ENCODE measurements around the gene ARHGEF28.

ARHGEF28 gene

GRCh38 chr5:73647721-73648120 is 21.7 kb downstream of the ARHGEF28 start:
- Histone ChIP-seq H3K4me3 (replicated peaks; ENCODE audit: insufficient read depth, low read length) (no peak overlapping the region), H3K27me3 (ENCODE audit: insufficient read depth, poor library complexity, severe bottlenecking) (no peaks in the 10 kb centered on the region), H3K27ac (replicated peaks) (no peak overlapping the region)
- DNase-seq (ENCODE audit: low read depth in 1 of 2, low spot score in 1 of 2): no peak
- TF ChIP-seq GABPA (IDR thresholded peaks at IDR 0.05; ENCODE audit: low read depth) (no peak), CTCF (IDR thresholded peaks at IDR 0.05; ENCODE audit: insufficient read depth, low read length) (no peak), SPI1 (IDR thresholded peaks at IDR 0.05; ENCODE audit: borderline replicate concordance, low read depth) (no peak), POLR2AphosphoS5 (IDR thresholded peaks at IDR 0.05; ENCODE audit: low read depth) (no peak), REST (IDR thresholded peaks at IDR 0.05; ENCODE audit: insufficient replicate concordance, low read depth) (no peak)

- TF ChIP-seq REST (IDR thresholded peaks at IDR 0.05; ENCODE audit: insufficient replicate concordance, low read depth): no peak
- no peak for TF ChIP-seq GABPA (IDR thresholded peaks at IDR 0.05; ENCODE audit: low read depth)
- TF ChIP-seq CTCF (IDR thresholded peaks at IDR 0.05; ENCODE audit: insufficient read depth, low read length): no peak
- TF ChIP-seq SPI1 (IDR thresholded peaks at IDR 0.05; ENCODE audit: borderline replicate concordance, low read depth): no peak
- TF ChIP-seq POLR2AphosphoS5 (IDR thresholded peaks at IDR 0.05; ENCODE audit: low read depth): no peak
- DNase-seq (ENCODE audit: low read depth in 1 of 2, low spot score in 1 of 2): no peak
- Histone ChIP-seq H3K4me3 (replicated peaks; ENCODE audit: insufficient read depth, low read length) (no peak overlapping the region), H3K27ac (replicated peaks) (no peak overlapping the region), H3K27me3 (ENCODE audit: insufficient read depth, poor library complexity, severe bottlenecking) (no peaks in the 10 kb centered on the region)
Observed at GRCh38 chr5:73648515-73648914, 22.5 kb downstream of the ARHGEF28 start.

DNA sequence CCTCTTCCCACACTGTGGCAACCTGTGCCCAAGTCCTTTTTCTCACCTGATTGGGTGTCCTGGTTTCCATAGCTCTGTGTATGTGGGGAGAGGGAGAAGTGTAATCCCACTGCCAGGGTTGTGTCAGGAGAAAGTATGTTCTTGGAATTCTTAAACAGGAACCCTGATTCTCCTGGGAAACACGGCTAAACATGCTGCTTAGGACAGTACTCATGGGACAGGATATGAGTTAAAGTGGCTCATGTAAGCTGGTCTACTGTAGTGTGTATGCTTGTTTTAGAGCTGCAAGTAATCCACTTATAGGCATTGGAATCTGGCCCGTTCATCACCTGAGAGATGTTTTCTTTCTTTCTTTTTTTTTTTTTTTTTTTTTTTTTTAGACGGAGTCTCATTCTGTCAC is 23.9 kb downstream of the ARHGEF28 start:
- TF ChIP-seq CTCF (IDR thresholded peaks at IDR 0.05; ENCODE audit: insufficient read depth, low read length): no peak
- TF ChIP-seq GABPA (IDR thresholded peaks at IDR 0.05; ENCODE audit: low read depth): no peak
- Histone ChIP-seq H3K27me3 (ENCODE audit: insufficient read depth, poor library complexity, severe bottlenecking) (no peaks in the 10 kb centered on the region), H3K4me3 (replicated peaks; ENCODE audit: insufficient read depth, low read length) (no peak overlapping the region), H3K27ac (replicated peaks) (no peak overlapping the region)
- no peak for DNase-seq (ENCODE audit: low read depth in 1 of 2, low spot score in 1 of 2)

GRCh38 chr5:73652391-73652790 is 26.4 kb downstream of the ARHGEF28 start:
- Histone ChIP-seq H3K4me3 (replicated peaks; ENCODE audit: insufficient read depth, low read length) (no peak overlapping the region), H3K27ac (replicated peaks) (no peak overlapping the region), H3K27me3 (ENCODE audit: insufficient read depth, poor library complexity, severe bottlenecking) (no peaks in the 10 kb centered on the region)
- DNase-seq (ENCODE audit: low read depth in 1 of 2, low spot score in 1 of 2): no peak
- TF ChIP-seq REST (IDR thresholded peaks at IDR 0.05; ENCODE audit: insufficient replicate concordance, low read depth): no peak
- no peak for TF ChIP-seq CTCF (IDR thresholded peaks at IDR 0.05; ENCODE audit: insufficient read depth, low read length)
- TF ChIP-seq SPI1 (IDR thresholded peaks at IDR 0.05; ENCODE audit: borderline replicate concordance, low read depth): no peak
- TF ChIP-seq POLR2AphosphoS5 (IDR thresholded peaks at IDR 0.05; ENCODE audit: low read depth): no peak
- TF ChIP-seq GABPA (IDR thresholded peaks at IDR 0.05; ENCODE audit: low read depth): no peak

Measured in HL-60 (cell line).